Endometrium (tissue), 2 donors: ENCODE data around the gene GZMB.
A peak's percentile ranks its signal among the peaks of the same experiment; 100 is the strongest.
"Not testable (repeated sequence)": the region's sequence is repeated elsewhere in the genome, so short reads cannot be mapped to it uniquely, and the experiment has no call there.

ENCODE experiments used
- FAIRE-seq: peaks from 2 replicates; lab custom pipeline; 2012; peaks lifted over from hg19 to GRCh38; lab: Jason Lieb, UNC
- donor health status: control.
- donor health status: control.

The GZMB gene, protein sequence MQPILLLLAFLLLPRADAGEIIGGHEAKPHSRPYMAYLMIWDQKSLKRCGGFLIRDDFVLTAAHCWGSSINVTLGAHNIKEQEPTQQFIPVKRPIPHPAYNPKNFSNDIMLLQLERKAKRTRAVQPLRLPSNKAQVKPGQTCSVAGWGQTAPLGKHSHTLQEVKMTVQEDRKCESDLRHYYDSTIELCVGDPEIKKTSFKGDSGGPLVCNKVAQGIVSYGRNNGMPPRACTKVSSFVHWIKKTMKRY

DNA sequence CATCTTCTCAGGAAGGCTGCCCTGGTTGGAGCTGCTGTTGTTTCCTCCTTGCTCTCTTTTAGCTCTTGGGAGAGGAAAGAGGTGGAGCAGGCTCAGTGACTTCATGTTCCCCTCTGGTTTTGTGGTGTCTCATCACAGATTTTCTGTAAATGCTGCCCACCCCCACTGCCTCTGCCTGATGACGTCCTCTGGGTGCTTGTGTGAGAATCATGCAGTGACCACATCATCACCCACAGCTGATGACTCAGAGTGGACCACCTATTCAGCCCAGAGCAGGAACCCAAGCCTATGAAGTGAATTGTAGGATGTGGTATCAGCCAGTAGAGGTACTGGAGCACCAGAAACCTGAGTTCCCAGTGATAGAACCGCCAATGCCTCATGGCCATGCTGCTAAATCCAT lies at the start of gene GZMB:
Gene GZMB, minus strand, starts transcription at position 33 of the 400 bp plus-strand sequence. Its CDS starts 30 bp downstream, at position 3.
- FAIRE-seq = no peak

DNA sequence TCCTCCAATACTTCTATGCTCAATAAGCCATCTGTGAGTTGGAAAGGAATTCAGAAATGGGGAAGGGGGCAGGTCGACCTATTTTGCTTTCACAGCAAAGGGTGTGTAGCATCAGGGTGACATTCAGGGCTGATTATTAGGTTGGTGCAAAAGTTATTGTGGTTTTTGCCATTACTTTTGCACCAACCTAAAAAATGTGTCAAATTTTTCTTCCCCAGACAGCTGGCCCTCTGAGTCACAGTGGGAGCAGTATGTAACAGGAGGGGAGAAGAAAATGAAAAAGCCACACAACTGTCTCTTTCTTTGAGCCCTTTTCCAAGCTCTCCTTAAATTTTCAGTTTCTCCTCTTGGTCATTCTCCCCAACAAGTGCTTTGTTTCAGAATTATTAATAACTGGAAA lies 47.1 kb upstream of the GZMB start:
- no peak for FAIRE-seq

DNA sequence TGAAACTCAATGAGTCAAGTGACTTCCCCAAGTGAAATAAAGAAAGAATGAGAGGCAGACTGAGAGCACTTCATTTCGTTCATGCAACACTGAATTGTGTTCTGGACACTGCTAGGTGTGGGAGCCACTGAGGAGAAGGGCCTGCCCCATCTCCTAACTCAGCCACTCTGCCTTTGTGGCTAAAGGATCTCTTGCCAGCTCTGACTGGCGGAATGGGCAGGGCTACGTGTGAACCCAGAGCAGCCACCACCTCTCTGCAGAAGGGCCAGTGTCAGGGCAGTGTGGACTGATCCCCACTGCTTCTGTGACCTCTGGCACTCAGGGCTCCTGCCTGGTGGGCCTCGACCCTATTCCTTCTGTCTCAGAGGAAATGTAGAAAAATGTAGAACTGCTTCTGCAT lies 46.5 kb upstream of the GZMB start:
- no peak for FAIRE-seq

DNA sequence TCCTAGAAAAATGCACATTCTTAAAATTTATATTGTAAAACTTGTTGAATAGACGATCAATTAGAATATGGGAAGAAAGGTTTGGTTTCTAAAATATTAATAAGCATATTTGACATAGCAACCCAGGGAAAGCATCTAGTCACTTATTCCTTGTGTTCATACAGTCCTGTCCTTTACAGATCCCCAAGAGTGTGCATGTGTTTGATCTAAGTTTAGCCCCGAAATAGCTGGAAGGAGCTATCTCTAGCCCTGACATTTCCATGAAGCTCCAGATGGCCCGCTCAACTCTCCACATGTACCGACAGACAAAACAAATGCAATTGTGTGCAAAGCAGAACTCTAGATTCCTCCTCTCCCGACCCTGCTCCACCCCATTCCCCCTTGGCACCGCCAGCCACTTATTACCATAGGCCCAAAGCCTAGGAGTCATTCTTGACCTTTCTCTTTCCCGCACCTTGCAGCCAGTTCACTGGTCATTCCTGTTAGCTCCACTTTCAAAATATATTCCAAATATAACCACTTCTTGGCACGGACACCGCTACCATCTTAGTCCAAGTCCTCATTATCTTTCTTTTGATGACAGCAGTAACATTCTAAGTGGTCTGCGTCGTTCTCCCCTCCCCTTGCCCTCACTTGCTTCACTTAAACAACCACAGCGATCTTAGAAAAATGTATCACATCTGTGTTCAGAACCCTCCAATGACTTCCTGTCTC lies 45.4 kb upstream of the GZMB start:
- no peak for FAIRE-seq

DNA sequence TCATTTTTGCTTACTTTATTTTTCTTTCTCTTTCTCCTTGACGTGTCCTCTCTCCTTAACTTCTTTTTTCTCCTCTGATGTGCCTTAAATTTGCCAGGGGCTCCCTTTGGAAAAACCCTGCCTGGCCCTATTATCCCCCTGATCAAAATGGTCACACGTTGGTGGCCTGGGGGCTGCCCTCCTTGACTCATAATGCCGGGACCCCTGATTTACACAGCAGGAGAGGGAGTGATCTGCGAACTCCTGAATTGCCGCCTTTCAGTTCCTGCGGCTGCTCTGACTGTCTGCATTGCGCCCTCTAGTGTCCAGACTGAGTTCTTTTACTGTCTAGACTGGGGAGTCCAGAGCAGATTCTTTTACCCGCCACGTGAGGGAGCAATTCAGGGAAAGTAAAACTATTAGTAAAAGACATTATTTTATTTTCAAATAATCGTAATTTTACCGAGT lies 44.8 kb upstream of the GZMB start:
- peak; percentile 84 for FAIRE-seq

DNA sequence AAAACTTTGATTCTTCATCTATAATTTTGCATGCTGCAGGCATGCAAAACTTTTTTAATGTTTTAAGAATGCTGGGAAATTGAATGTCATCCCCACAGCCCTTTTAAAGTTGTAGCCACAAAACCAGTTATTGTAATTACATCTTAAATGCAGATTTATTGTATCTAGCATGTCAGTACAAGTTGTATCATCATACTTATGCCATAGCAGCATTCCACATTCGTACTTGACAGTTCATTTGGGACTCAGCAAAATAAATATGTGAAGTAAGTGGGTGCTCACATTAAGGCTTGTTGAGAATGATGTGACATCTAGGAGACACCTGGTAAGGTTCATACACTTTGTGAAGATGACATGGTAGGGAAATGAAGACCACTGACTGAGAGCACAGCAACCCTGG lies 44.0 kb upstream of the GZMB start:
- FAIRE-seq = no peak

DNA sequence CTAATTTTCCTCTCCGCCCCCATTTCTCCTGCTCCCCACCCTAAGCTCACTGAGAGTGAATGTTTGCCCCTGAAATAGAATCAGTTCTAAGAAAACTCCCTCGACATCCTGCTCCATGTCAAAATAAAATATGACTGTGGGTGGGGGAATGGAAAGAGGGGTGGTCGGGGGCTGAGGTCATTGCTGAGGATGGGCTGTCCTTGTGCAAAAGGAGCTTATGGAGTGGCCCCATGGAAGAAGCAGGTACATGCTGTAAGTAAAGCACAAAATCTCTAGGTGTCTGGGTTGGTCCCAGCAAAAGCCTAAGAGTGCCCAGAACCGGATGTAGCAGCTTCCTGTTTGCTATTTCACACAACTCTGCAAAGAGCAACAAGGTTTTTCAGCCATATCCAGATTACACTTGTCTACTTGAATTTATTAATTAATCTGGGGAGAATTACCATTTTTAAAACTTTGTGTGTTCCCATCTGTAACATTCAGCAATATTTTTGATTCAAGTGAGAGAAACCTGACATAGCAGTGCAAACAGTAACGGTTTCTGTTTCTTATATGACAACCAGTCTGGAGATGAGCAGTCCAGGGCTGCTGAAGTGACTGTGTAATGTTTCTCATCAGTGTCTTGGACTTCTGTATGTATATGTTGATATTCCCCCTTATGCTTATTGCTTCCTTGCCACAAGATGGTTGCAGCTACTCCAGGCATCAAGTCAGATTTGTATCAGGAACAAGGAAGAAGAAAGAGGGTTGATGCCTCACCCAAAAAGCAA lies 40.4 kb upstream of the GZMB start:
- no peak for FAIRE-seq

DNA sequence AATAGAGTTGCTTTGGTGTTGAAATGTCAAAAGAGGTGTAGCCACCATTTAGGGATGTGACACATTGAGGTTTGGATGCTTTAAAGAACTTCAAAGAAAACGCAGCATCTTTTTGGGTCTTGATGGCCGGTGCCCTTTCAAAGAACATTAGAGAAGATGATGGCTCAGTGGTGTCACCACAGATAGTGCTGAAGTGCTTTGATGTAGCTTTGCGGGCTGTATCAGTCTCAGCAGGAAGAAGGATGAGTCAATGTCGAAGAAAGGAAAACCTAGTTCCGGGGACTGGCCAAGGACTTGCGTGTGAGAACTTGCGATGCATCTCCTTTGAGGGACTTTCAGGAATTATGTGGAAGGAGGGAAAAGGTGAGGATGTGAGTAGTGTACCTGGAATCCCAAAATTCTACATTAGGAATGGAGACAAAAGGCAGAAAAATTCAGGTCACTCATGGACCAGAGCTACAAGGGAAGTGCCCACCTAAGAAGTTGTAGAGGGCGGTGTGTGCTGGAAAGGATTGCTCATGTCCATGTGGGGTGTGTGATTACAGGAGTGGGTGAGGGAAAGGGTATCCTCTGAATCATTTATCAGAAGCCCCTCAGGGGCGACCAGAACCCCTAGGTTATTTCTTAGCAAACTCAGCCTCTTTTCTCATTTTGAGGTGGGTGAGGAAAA lies 39.7 kb upstream of the GZMB start:
- FAIRE-seq = no peak

DNA sequence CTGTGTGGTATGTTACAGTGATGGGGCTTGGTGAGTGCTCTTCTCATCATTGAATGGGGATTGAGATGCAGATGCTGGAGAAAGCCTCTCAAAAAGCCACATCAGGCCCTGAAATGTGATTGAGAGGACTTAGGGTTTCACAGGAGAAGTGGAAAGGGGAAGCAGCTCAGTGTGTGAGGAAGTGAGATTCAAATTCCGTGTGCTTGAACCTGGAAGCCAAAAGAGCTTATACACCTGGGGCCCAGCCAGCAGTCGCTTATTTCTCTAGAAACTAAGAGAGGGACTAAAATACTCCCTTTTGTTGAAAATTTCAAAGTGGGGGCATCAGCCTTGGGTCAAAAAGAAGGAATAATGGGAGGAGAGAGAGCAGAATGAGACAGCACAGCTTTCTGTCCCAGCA lies 39.1 kb upstream of the GZMB start:
- FAIRE-seq = no peak

DNA sequence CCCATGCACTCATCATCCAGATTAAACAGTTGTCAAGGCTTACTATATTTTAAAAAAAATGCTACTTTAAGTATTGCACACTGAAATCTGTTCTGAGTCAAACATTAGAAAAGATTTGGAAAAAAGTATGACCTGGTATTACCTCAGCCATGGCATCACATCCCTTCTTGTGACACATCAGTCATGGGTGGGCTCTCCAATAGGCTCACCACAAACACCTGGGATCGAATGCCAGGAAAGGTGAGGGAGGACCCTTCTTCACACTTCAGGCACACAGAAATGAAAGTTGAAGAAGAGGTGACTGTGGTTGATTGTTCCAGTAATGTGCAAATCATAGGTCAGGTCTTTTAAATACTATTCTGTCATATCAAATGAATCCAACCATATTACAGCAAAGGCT lies 36.6 kb upstream of the GZMB start:
- no peak for FAIRE-seq

DNA sequence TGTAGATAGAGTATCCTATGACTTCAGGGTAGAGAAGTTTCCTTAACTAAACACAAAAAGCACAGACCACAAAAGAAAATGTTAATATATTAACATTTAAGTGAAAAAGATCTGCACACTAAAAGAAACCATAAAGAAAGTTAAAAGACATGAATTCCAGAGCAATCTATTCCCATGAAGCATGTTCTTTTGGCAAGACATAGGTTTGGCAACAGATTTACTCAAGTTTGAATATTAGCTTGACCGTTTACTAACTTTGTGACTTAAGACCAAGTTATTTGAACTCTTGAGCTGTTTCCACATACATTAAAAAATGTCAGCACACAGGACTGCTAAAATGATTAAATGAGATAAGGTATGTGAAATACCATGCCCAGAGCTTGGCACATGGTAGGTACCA lies 35.7 kb upstream of the GZMB start:
- no peak for FAIRE-seq

DNA sequence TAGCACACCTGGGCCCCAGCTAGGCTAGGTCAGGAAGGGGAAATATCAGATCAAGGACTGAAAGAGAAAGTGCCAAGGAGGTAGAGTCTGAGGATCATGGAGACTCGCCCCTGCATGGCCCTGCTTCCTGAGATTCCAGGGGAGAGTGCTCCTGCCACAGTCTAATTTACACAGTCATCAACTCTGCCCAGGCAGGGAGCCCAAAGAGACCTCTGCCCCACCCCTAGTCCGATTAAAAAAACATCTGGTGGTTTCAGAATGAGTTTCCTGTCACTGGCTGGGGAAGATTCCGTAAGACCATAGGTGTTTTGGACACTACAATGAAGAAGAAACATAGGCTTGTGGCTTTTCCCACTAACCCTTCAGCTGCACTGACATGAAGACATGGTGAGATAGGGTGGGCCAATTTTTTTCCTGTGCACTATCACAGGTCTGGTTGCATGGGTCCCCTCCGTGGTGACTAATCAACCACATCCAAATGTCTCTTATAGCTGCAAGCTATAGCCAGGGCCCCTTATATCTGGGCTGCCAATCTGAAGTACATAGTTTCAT lies 31.5 kb upstream of the GZMB start:
- no peak for FAIRE-seq

DNA sequence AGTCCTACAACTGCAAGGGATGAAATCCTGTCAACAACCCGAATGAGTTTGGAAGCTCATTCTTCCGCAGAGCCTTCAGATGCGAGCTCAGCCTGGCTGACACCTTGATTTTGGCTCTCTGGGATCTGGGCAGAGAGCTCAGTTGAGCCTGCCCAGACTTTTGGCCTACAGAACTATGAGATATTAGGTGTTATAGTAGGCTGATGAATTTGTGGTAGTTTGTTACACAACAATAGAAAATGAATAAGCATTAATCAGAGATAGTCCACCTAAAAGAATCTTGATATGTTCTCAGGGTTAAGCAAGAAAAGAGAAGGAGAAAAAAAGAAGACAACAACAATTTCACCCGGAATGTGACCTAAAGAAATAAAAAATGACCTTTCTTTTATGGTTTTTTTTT lies 30.4 kb upstream of the GZMB start:
- FAIRE-seq = no peak

DNA sequence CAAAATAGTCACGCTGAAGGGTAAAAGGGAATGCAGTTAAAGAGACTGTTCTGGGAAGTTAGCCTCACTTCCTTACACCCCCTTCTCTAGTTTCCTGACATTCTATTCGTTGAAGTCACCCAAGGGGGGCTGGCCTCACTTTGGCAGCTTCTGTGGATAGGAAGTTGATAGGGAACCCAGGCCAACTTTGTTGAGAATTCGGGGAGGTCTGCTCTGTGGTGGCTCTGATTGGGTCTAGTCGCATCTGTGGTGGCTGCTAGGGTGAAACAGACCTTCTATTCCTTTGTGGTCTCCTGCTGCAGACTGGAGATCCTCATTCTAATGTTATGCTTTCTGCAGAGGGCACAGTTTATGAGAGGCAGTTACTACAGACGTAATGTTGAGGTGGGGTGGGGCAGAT lies 28.8 kb upstream of the GZMB start:
- no peak for FAIRE-seq

DNA sequence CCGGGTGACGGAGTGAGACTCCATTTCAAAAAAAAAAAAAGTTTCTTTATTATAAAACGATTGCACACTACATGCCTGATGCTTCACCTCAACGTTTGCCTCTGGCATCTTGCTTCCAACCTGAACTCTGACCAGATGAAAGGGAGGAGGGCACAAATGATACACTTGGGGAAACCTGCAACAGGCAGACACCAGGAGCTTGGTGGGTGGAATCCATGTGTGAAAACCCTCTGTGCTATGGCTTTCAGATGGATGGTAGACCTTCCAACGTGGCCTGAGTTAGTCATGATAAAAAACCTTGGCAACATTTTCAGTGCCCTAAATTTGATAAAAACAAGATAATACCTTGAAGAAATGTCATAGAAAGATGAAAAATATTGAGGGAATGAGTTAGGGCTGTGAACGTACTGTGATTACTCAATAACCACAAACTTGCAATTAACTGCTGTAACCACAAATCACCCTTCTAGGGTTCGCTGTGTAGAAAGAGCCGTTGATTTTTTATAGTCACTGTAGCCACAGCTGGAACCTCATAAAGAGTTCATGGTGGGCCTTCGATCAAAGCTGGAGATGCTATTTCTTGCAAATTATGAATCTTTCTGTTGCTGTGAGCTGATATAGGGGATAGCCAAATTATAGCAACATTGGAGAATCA lies 26.1 kb upstream of the GZMB start:
- FAIRE-seq = no peak

DNA sequence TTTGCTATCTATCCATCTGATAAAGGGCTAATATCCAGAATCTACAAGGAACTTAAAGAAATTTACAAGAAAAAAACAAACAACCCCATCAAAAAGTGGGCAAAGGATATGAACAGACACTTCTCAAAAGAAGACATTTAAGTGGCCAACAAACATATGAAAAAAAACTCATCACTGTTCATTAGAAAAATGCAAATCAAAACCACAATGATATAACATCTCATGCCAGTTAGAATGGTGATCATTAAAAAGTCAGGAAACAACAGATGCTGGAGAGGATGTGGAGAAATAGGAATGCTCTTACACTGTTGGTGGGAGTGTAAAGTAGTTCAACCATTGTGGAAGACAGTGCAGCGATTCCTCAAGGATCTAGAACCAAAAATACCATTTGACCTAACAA lies 14.4 kb upstream of the GZMB start:
- not testable (repeated sequence) for FAIRE-seq

DNA sequence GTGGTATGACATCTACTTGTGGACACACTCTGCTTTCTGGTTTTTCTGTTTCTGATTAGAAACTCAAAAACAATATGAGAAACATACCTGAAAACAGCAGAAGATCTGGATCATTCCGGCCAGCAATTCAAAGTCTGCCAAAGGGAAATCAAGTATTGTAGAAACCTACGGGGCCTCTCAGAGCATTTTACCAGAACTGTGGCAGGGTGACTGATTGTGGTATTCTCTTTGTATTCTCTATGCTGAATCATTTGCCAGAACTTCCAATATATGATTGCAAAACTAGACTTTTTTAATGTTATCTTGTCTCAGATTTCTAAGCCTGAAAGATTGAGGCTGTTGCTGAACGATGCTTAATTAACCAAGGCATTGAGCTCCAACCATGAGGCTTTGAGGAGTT lies 5.9 kb upstream of the GZMB start:
- FAIRE-seq = no peak

DNA sequence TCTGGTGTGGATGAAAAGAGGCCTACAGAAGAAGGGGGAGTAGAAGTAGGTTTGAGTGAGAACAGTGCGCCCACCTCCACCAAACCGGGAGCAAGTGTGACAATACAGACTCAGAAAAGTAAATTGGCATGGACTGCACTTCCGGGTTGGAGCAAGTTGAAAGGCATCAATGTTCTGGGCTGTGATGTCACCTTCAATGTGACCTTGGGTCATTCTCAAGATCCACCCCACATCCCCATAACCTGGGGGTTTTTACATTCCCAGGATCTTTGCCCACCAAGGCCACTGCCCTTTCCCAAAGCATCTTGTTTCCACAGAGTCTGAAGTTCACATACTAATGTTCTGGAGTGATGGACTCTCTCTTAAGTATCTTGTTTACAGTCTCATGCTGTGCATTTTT lies 5.3 kb upstream of the GZMB start:
- FAIRE-seq = no peak

DNA sequence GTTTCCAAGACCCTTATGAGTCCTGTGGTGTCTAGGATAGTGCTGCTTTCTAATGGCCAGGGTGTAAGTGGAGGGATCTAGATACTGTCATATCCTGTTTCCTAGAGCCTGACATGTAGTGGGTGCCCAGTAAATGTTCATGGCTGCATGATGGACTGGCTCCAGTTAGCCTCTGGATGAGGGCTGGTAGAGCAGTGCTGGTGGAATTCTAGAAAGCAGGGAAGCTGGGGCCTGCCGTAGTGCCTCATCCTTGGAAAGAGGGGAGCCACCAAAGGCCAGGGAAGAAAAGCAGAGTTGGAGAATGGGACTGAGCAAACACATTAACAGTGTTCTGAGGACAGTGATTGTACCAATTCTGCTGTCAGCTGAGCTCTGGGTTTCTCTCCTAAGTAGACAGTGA lies 637 bp downstream of the GZMB start:
- FAIRE-seq = no peak

DNA sequence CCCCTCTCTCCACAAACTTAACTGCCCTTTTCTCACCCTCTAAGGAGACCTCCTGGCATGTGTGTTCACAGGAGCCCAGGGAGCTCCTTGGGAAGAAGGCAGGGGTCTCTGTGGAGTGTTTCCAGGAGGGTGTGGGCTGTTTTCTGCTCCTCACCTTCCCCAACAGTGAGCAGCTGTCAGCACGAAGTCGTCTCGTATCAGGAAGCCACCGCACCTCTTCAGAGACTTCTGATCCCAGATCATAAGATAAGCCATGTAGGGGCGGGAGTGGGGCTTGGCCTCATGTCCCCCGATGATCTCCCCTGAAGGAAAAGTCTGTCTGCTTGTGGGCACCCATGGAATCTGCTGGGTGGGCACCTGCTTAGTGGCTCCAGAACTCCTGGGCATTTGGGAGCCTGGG lies 1.2 kb downstream of the GZMB start:
- FAIRE-seq = no peak

DNA sequence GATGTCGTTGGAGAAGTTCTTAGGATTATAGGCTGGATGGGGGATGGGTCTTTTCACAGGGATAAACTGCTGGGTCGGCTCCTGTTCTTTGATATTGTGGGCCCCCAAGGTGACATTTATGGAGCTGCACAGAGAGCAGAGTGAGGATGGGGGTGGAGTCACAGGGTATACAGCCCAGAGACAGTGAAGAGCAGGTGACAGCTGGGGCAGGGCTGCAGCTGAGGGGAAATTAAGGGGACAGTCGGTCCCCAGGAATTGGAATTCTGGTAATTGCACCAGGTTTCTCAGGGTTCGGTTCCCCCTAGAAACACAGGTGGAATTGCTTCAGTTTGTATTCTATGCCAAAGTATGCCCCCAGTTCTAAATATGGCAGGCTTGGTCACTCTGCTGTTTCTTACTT lies 1.7 kb downstream of the GZMB start:
- no peak for FAIRE-seq

DNA sequence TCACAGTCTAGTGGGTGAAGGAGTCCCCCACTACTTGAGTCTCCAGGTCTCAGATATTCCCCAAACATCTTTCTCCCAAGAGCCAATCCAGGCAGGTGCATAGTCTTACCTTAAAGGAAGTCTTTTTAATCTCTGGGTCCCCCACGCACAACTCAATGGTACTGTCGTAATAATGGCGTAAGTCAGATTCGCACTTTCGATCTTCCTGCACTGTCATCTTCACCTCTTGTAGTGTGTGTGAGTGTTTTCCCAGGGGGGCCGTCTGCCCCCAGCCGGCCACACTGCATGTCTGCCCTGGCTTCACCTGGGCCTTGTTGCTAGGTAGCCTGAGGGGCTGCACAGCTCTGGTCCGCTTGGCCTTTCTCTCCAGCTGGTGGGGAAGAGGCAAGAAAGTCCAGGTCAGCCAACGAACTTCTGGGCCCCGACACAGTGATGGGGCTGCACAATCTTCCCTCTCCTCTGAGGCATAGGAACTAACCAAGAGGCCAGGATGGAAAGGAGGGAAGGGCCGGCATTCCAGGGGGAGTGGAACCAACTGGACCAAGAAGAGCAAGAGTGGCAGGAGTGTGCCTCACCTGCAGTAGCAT lies 2.1 kb downstream of the GZMB start:
- no peak for FAIRE-seq
